DND-41 (cell line): ENCODE measurements around the gene CCDC183.
"Not testable (repeated sequence)": the region's sequence is repeated elsewhere in the genome, so short reads cannot be mapped to it uniquely, and the experiment has no call there.

Experiments used
- ATAC-seq: fragments of 200-7000 bp; cut with Tn5 transposase; 3 replicates; pipeline ENCODE4 v1.9.1; 2021; ENCODE audit warnings: low read depth; ENCODE audit not compliant: insufficient read depth
- DNase-seq: peaks from one replicate; pipeline ENCODE4 v3.0.0-alpha.2; 2020
- H2AFZ ChIP-seq: 2 replicates; pipeline ENCODE4 v1.6.0; 2012; ENCODE audit warnings: low read depth, low read length
- H3K27ac ChIP-seq: 2 replicates; pipeline ENCODE4 v1.5.1; 2012; ENCODE audit warnings: low read length, inconsistent platforms
- H3K27me3 ChIP-seq: fragments of 200-600 bp; sonication (generic); 2 replicates; pipeline ENCODE4 v1.6.0; 2012; ENCODE audit warnings: low read length, mild to moderate bottlenecking, inconsistent platforms; ENCODE audit not compliant: insufficient read depth, poor library complexity
- H3K36me3 ChIP-seq: 2 replicates; pipeline ENCODE4 v1.5.1; 2012; ENCODE audit warnings: low read length, inconsistent platforms; ENCODE audit not compliant: insufficient read depth
- H3K4me1 ChIP-seq: 2 replicates; pipeline ENCODE4 v1.5.1; 2012; ENCODE audit warnings: mild to moderate bottlenecking, low read length; ENCODE audit not compliant: insufficient read depth
- H3K4me2 ChIP-seq: 2 replicates; pipeline ENCODE4 v1.6.0; 2012; ENCODE audit warnings: mild to moderate bottlenecking, moderate library complexity, low read length, inconsistent platforms; ENCODE audit not compliant: insufficient read depth
- H3K4me3 ChIP-seq, 2 experiments: fragments of 200-600 bp in 1 of 2; shearing (Covaris generic) in 1 of 2; 2 replicates each; pipeline ENCODE4 v1.5.1; 2012 to 2016; ENCODE audit warnings: inconsistent platforms in 2 of 2, low read length in 2 of 2, mild to moderate bottlenecking in 2 of 2, low read depth in 1 of 2, moderate library complexity in 1 of 2
- H3K79me2 ChIP-seq: 2 replicates; pipeline ENCODE4 v1.6.0; 2012; ENCODE audit warnings: low read length, inconsistent platforms; ENCODE audit not compliant: insufficient read depth
- H3K9ac ChIP-seq: 2 replicates; pipeline ENCODE4 v1.6.0; 2012; ENCODE audit warnings: low read depth, mild to moderate bottlenecking, inconsistent platforms, low read length, moderate library complexity
- H3K9me3 ChIP-seq: 2 replicates; pipeline ENCODE4 v1.5.1; 2012; ENCODE audit warnings: low read length, moderate library complexity, mild to moderate bottlenecking, inconsistent platforms; ENCODE audit not compliant: insufficient read depth, severe bottlenecking
- H4K20me1 ChIP-seq: 2 replicates; pipeline ENCODE4 v1.6.0; 2012; ENCODE audit warnings: low read length; ENCODE audit not compliant: insufficient read depth
- EZH2 ChIP-seq: IDR thresholded peaks from 3 replicates; pipeline ENCODE4 v1.6.1; 2012; ENCODE audit warnings: borderline replicate concordance, low read depth, mild to moderate bottlenecking, moderate library complexity, low read length, inconsistent platforms; ENCODE audit not compliant: severe bottlenecking
- TF ChIP-seq, protein P1 (sequence below): IDR thresholded peaks from 2 replicates; pipeline ENCODE4 v1.5.1; 2012; ENCODE audit warnings: borderline replicate concordance, low read length, moderate library complexity, mild to moderate bottlenecking; ENCODE audit not compliant: poor library complexity, severe bottlenecking; ENCODE audit errors: extremely low read depth

The CCDC183 gene

DNA sequence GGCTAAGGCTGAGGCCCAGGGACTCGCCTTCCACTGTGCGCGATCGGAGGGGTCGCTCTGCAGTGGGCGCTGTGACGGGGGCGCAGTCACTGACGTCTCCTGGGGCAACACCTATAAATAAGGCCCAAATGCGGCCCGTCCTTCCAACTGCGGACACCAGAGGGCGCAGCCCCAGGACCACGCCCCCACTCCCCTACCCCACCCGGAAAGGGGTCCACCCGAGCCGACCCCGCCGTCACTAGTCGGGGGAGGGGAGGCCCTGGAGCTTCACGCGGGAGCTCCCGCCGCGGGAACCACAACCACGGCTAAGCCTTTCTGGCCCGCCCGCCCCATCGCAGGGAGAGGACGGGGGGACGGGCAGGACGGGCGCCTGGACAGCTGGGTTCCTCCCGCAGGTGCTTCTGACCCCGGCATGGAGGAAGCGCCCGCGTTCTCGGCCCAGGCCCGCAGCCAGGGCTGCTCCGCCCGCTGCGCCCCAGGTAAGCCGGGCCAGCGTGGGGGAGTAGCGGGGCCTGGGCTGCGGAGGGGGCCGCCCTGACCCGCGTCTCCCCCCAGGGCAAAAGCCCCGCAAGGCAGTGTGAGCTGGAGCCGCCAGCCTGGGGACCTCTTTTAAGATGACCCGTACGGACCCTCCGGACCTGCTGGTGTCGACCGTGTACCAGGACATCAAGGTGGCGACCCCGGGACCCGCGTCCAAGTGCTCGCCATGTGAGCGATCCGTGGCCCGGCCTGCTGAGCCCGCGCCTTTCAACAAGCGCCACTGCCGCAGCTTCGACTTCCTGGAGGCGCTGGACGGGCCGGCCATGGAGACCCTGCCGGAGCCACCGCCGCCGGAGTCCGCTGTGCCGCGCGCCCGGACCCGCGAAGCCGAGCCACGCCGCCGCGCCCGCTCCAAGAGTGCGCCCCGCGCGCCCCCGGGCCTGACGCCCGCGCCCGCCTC is 47.9 kb downstream of the CCDC183 start:
- not testable (repeated sequence) for H3K79me2 ChIP-seq, H3K9me3 ChIP-seq, H3K4me2 ChIP-seq, H4K20me1 ChIP-seq, H3K27me3 ChIP-seq, H3K27ac ChIP-seq, ATAC-seq, H3K9ac ChIP-seq, H3K4me3 ChIP-seq, H2AFZ ChIP-seq
- DNase-seq, result peak; percentile 58
- TF ChIP-seq, protein P1, sequence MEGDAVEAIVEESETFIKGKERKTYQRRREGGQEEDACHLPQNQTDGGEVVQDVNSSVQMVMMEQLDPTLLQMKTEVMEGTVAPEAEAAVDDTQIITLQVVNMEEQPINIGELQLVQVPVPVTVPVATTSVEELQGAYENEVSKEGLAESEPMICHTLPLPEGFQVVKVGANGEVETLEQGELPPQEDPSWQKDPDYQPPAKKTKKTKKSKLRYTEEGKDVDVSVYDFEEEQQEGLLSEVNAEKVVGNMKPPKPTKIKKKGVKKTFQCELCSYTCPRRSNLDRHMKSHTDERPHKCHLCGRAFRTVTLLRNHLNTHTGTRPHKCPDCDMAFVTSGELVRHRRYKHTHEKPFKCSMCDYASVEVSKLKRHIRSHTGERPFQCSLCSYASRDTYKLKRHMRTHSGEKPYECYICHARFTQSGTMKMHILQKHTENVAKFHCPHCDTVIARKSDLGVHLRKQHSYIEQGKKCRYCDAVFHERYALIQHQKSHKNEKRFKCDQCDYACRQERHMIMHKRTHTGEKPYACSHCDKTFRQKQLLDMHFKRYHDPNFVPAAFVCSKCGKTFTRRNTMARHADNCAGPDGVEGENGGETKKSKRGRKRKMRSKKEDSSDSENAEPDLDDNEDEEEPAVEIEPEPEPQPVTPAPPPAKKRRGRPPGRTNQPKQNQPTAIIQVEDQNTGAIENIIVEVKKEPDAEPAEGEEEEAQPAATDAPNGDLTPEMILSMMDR, result peak; percentile 33
- peaks cover 25% of the 10 kb centered on the region for H3K4me1 ChIP-seq
- H3K36me3 ChIP-seq, result peaks cover 12% of the 10 kb centered on the region

- Histone ChIP-seq H3K27me3 (no peaks in the 10 kb centered on the region), H3K36me3 (peaks cover 4% of the 10 kb centered on the region; the same call in 1 of the 2 replicates), H2AFZ (no peak overlapping the region), H3K9ac (no peak overlapping the region), H3K4me3 (no peak overlapping the region), H3K27ac (no peak overlapping the region), H3K4me2 (no peak overlapping the region), H3K4me1 (peaks cover 29% of the 10 kb centered on the region), H4K20me1 (peaks cover 8% of the 10 kb centered on the region), H3K79me2 (peaks cover 6% of the 10 kb centered on the region), H3K9me3 (no peaks in the 10 kb centered on the region)
- TF ChIP-seq, protein P1, result no peak
- TF ChIP-seq EZH2, result no peak
- no peak for ATAC-seq
- no peak for DNase-seq
These were observed 48.8 kb downstream of the CCDC183 start for GRCh38 chr9:136844761-136845464.

- H4K20me1 ChIP-seq, result peaks cover 14% of the 10 kb centered on the region
- no peak overlapping the region for H3K9ac ChIP-seq
- no peak overlapping the region for H3K4me2 ChIP-seq
These were observed 49.5 kb downstream of the CCDC183 start for GRCh38 chr9:136845465-136846260.

More at GRCh38 chr9:136845465-136846260, 49.5 kb downstream of the CCDC183 start:
- ATAC-seq (no peak), DNase-seq (no peak)
- Histone ChIP-seq H3K27me3 (no peaks in the 10 kb centered on the region), H3K79me2 (peaks cover 6% of the 10 kb centered on the region), H3K9me3 (no peaks in the 10 kb centered on the region), H3K4me3 (no peak overlapping the region), H3K27ac (no peak overlapping the region), H3K4me1 (peaks cover 35% of the 10 kb centered on the region), H2AFZ (no peak overlapping the region), H3K36me3 (peaks cover 10% of the 10 kb centered on the region; the same call in 1 of the 2 replicates)
- TF ChIP-seq, protein P1, result no peak
- no peak for TF ChIP-seq EZH2
